Loucy (cell line): ENCODE results near the gene PCGF2.

Experiments
- H2AFZ ChIP-seq: fragments of 200-600 bp; sonication (generic); 2 replicates; pipeline ENCODE4 v1.6.0; 2016; ENCODE audit warnings: antibody characterized with exemption, mild to moderate bottlenecking, low read length, moderate library complexity
- H3F3A ChIP-seq: fragments of 200-600 bp; 2 replicates; pipeline ENCODE4 v1.6.0; 2016; ENCODE audit warnings: antibody characterized with exemption, low read depth, mild to moderate bottlenecking
- H3K27me3 ChIP-seq: fragments of 200-600 bp; sonication (generic); 2 replicates; pipeline ENCODE4 v1.6.1; 2014; ENCODE audit warnings: low read length, mild to moderate bottlenecking; ENCODE audit not compliant: insufficient read depth, poor library complexity, severe bottlenecking
- H3K36me3 ChIP-seq: fragments of 200-600 bp; sonication (generic); 2 replicates; pipeline ENCODE4 v1.6.1; 2016; ENCODE audit warnings: low read length; ENCODE audit not compliant: insufficient read depth
- H3K4me1 ChIP-seq: fragments of 200-600 bp; sonication (generic); 2 replicates; pipeline ENCODE4 v1.5.1; 2014; ENCODE audit warnings: low read length, mild to moderate bottlenecking; ENCODE audit not compliant: insufficient read depth, poor library complexity, severe bottlenecking
- H3K4me2 ChIP-seq: fragments of 200-600 bp; sonication (generic); 2 replicates; pipeline ENCODE4 v1.6.0; 2014; ENCODE audit warnings: antibody characterized with exemption, low read length, low read depth, mild to moderate bottlenecking; ENCODE audit not compliant: poor library complexity, severe bottlenecking
- H3K4me3 ChIP-seq: fragments of 200-600 bp; sonication (generic); 2 replicates; pipeline ENCODE4 v1.5.1; 2014; ENCODE audit warnings: low read length, mild to moderate bottlenecking, mixed read lengths; ENCODE audit not compliant: poor library complexity, severe bottlenecking
- H3K79me2 ChIP-seq: fragments of 200-600 bp; sonication (generic); 2 replicates; pipeline ENCODE4 v1.6.1; 2014; ENCODE audit warnings: low read length; ENCODE audit not compliant: insufficient read depth
- H3K9ac ChIP-seq: fragments of 200-600 bp; sonication (generic); 2 replicates; pipeline ENCODE4 v1.6.0; 2014; ENCODE audit warnings: mild to moderate bottlenecking, low read depth, low read length, moderate library complexity; ENCODE audit not compliant: poor library complexity, severe bottlenecking
- H3K9me2 ChIP-seq: fragments of 200-600 bp; sonication (generic); replicated peaks from 2 replicates; pipeline ENCODE4 v1.6.1; 2016; ENCODE audit warnings: low read depth, low read length, mixed read lengths
- H3K9me3 ChIP-seq: fragments of 200-600 bp; sonication (generic); 2 replicates; pipeline ENCODE4 v1.6.1; 2014; ENCODE audit warnings: mild to moderate bottlenecking, antibody characterized with exemption, low read length, low read depth; ENCODE audit not compliant: insufficient read depth
- H4K20me1 ChIP-seq: fragments of 200-600 bp; sonication (generic); 2 replicates; pipeline ENCODE4 v1.6.0; 2014; ENCODE audit warnings: antibody characterized with exemption, low read length, mild to moderate bottlenecking; ENCODE audit not compliant: insufficient read depth, poor library complexity, severe bottlenecking
- CTCF ChIP-seq: fragments of 200-600 bp; sonication (generic); conservative IDR thresholded peaks from 2 replicates; pipeline ENCODE4 v1.5.1; 2014; ENCODE audit warnings: mild to moderate bottlenecking, antibody characterized with exemption, low read length
- EZH2phosphoT487 ChIP-seq: fragments of 200-600 bp; IDR thresholded peaks from 2 replicates; pipeline ENCODE4 v1.6.1; 2018; ENCODE audit warnings: antibody characterized with exemption, mild to moderate bottlenecking, moderate library complexity, borderline replicate concordance

Gene PCGF2

DNA sequence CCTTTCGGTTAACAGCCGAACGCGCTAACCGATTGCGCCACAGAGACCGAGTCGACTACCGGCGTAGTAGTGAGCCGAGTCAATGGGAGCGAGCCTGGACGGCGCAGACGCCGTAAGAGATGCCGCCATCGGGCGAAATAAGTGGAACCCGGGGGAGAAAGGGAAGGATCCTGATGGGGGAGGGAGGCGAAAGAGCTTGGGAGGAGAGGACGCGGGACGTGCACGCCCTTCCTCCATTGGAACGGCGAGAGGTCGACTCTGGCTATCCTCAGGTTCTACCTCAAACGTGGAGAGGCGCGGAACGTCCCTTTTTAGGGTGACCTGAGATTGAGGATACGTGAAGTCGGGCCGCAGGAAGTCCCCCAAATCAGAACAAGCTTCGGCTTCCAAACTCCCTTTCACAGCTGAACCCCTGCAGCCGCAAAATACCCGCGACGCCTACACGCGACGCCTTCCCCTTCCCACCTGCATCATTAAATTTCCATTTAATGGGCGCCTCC is 3.7 kb upstream of the PCGF2 start:
- H3K4me1 ChIP-seq: peaks cover 28% of the 10 kb centered on the region
- peaks cover 9% of the 10 kb centered on the region for H4K20me1 ChIP-seq
- peak overlapping the region; percentile 96 for H3K4me2 ChIP-seq
- H3K9me3 ChIP-seq: no peaks in the 10 kb centered on the region
- H3K27me3 ChIP-seq: no peaks in the 10 kb centered on the region
- peak overlapping the region; percentile 87 for H3K4me3 ChIP-seq
- peaks cover 43% of the 10 kb centered on the region for H3K79me2 ChIP-seq
- peaks cover 11% of the 10 kb centered on the region; the same call in 1 of the 2 replicates for H3F3A ChIP-seq
- peak overlapping the region; percentile 76 for H3K9ac ChIP-seq
- H2AFZ ChIP-seq: peak overlapping the region; percentile 94
- no peak for TF ChIP-seq EZH2phosphoT487
- TF ChIP-seq CTCF: no peak
- no peaks in the 10 kb centered on the region for H3K9me2 ChIP-seq
- peaks cover 9% of the 10 kb centered on the region; the same call in 1 of the 2 replicates for H3K36me3 ChIP-seq

DNA sequence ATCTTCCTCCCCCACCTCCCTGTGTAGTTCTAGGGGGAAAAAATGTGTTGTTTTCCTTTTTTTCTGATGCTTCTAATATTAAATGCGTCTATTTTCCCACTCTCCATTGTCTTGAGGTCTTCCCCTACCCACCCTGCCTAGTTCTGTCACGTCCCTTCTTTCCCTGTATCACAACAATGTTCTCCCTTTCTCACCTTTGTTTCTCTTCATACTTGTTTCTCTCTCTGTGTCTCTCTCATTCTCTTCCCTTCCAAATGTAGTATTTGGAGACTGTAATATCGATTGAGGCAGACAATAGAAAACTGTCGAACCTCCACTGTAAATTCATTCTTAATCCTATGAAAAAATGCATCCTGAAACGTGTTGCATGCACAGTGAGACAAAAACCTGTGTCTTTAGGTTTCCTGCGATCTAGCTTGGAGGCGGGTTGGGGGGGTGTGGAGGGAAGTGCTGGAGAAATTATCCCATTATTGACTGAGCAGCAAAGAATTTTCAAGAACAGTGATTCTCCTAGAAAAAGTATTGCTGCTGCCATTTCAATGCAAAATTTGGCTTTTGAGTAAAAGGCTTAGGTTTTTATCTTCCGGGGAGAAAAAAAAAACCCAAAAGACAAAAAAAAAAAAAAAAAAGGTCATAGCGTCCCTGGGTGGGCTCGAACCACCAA is 3.1 kb upstream of the PCGF2 start:
- Histone ChIP-seq H3K9me3 (no peaks in the 10 kb centered on the region), H3K27me3 (no peaks in the 10 kb centered on the region), H3K4me3 (peak overlapping the region; percentile 87), H3K9ac (peak overlapping the region; percentile 76), H3K4me1 (peaks cover 33% of the 10 kb centered on the region), H4K20me1 (peaks cover 15% of the 10 kb centered on the region), H3F3A (peaks cover 11% of the 10 kb centered on the region; the same call in 1 of the 2 replicates), H3K36me3 (peaks cover 7% of the 10 kb centered on the region; the same call in 1 of the 2 replicates), H3K9me2 (no peaks in the 10 kb centered on the region), H3K4me2 (peak overlapping the region; percentile 96), H3K79me2 (peaks cover 47% of the 10 kb centered on the region), H2AFZ (peak overlapping the region; percentile 78)
- no peak for TF ChIP-seq CTCF
- TF ChIP-seq EZH2phosphoT487: no peak

DNA sequence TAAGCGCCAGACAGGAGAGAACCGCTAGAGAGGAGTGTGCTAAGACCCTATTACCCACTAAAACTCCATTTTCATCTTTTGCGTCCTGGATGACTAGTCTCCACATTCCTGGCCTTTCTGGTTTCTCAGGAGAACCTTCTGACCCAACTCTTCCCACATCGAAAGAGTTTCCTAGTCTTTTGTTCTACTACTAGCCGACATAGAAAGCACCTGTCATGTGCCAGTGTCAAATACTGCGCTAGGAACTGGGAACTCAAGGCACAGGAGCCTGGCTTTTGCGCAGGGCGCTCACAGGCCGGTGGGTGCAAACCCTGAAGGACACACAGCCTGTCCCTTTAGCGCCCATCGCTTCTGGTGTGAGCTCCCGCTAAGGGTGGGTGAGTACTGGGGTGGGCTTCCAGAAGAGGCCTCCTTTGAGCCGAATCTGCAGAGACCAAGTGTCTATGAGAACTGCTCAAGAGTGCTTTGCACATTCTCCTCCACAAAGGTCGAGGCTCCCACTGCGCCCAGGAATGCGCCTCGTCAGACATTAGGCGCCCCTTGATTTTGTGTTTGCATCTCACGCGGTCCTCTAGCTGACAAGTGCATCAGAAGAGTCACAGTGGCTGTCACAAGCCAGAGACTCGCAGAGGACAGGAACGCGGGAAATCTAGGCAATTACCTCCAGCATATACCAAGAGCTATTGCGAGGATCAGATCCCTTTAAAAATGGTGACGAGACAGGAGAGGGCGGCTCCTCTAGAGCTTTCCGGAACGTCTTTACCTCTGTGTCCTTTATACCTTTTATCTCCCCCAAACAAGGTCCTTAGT is 2.4 kb upstream of the PCGF2 start:
- H3K9ac ChIP-seq: peak overlapping the region; percentile 76
- peak overlapping the region; percentile 87 for H3K4me3 ChIP-seq
- H3K27me3 ChIP-seq: no peaks in the 10 kb centered on the region
- H3K36me3 ChIP-seq: no peaks in the 10 kb centered on the region
- peaks cover 18% of the 10 kb centered on the region for H4K20me1 ChIP-seq
- peaks cover 41% of the 10 kb centered on the region for H3K4me1 ChIP-seq
- H3F3A ChIP-seq: peaks cover 11% of the 10 kb centered on the region; the same call in 1 of the 2 replicates
- H3K9me3 ChIP-seq: no peaks in the 10 kb centered on the region
- no peak for TF ChIP-seq CTCF
- no peak for TF ChIP-seq EZH2phosphoT487
- peaks cover 48% of the 10 kb centered on the region for H3K79me2 ChIP-seq
- H3K9me2 ChIP-seq: no peaks in the 10 kb centered on the region
- H2AFZ ChIP-seq: peak overlapping the region; percentile 78
- H3K4me2 ChIP-seq: peak overlapping the region; percentile 96
